ENCODE results near the gene VPS13D.

The VPS13D gene

GRCh38 chr1:12255913-12256312 lies 26.1 kb downstream of the VPS13D start:
- TF ChIP-seq EZH2 (IDR thresholded peaks at IDR 0.05; ENCODE audit: borderline replicate concordance, low read length) = no peak
- no peak for TF ChIP-seq CTCF (IDR thresholded peaks at IDR 0.05; ENCODE audit: low read length)
- Histone ChIP-seq H3K79me2 (ENCODE audit: insufficient read depth, low read length) (no peaks in the 10 kb centered on the region), H3K27me3 (ENCODE audit: insufficient read depth, low read length) (no peaks in the 10 kb centered on the region), H3K4me2 (ENCODE audit: low read length) (no peak overlapping the region), H3K4me1 (ENCODE audit: insufficient read depth, low read length, severe bottlenecking) (no peaks in the 10 kb centered on the region), H3K27ac (ENCODE audit: low read depth, low read length, poor library complexity, severe bottlenecking) (no peak overlapping the region), H3K9ac (ENCODE audit: low read length) (no peak overlapping the region), H4K20me1 (ENCODE audit: insufficient read depth, low read length) (no peaks in the 10 kb centered on the region), H3K9me3 (ENCODE audit: low read length) (no peaks in the 10 kb centered on the region), H3F3A (ENCODE audit: insufficient read depth, low read length) (no peaks in the 10 kb centered on the region), H3K4me3 (ENCODE audit: low read depth, low read length, poor library complexity, severe bottlenecking) (no peak overlapping the region), H3K36me3 (ENCODE audit: insufficient read depth, low read length) (peaks cover 31% of the 10 kb centered on the region), H2AFZ (ENCODE audit: low read length) (no peak overlapping the region), H3K9me2 (ENCODE audit: low read depth, low read length) (no peaks in the 10 kb centered on the region)

GRCh38 chr1:12258272-12258671 lies 28.4 kb downstream of the VPS13D start:
- TF ChIP-seq EZH2 (IDR thresholded peaks at IDR 0.05; ENCODE audit: borderline replicate concordance, low read length) (no peak), CTCF (IDR thresholded peaks at IDR 0.05; ENCODE audit: low read length) (no peak)

GRCh38 chr1:12269351-12269750 lies 39.5 kb downstream of the VPS13D start:
- Histone ChIP-seq H2AFZ (ENCODE audit: low read length) (no peak overlapping the region), H3K4me1 (ENCODE audit: insufficient read depth, low read length, severe bottlenecking) (no peaks in the 10 kb centered on the region), H3K79me2 (ENCODE audit: insufficient read depth, low read length) (no peaks in the 10 kb centered on the region), H3F3A (ENCODE audit: insufficient read depth, low read length) (no peaks in the 10 kb centered on the region), H3K36me3 (ENCODE audit: insufficient read depth, low read length) (peaks cover 32% of the 10 kb centered on the region), H3K27ac (ENCODE audit: low read depth, low read length, poor library complexity, severe bottlenecking) (no peak overlapping the region), H3K27me3 (ENCODE audit: insufficient read depth, low read length) (no peaks in the 10 kb centered on the region), H3K9me2 (ENCODE audit: low read depth, low read length) (no peaks in the 10 kb centered on the region), H3K4me2 (ENCODE audit: low read length) (no peak overlapping the region), H4K20me1 (ENCODE audit: insufficient read depth, low read length) (no peaks in the 10 kb centered on the region), H3K9me3 (ENCODE audit: low read length) (no peaks in the 10 kb centered on the region), H3K9ac (ENCODE audit: low read length) (no peak overlapping the region), H3K4me3 (ENCODE audit: low read depth, low read length, poor library complexity, severe bottlenecking) (no peak overlapping the region)
- no peak for TF ChIP-seq CTCF (IDR thresholded peaks at IDR 0.05; ENCODE audit: low read length)
- TF ChIP-seq EZH2 (IDR thresholded peaks at IDR 0.05; ENCODE audit: borderline replicate concordance, low read length) = no peak

More at GRCh38 chr1:12258272-12258671, 28.4 kb downstream of the VPS13D start:
- H3K4me2 ChIP-seq (ENCODE audit: low read length) = no peak overlapping the region
- H3K9me3 ChIP-seq (ENCODE audit: low read length) = no peaks in the 10 kb centered on the region
- no peaks in the 10 kb centered on the region for H3K27me3 ChIP-seq (ENCODE audit: insufficient read depth, low read length)
- H3K27ac ChIP-seq (ENCODE audit: low read depth, low read length, poor library complexity, severe bottlenecking) = no peak overlapping the region
- H3K9me2 ChIP-seq (ENCODE audit: low read depth, low read length) = no peaks in the 10 kb centered on the region
- H3K79me2 ChIP-seq (ENCODE audit: insufficient read depth, low read length) = no peaks in the 10 kb centered on the region
- no peaks in the 10 kb centered on the region for H3F3A ChIP-seq (ENCODE audit: insufficient read depth, low read length)
- H3K36me3 ChIP-seq (ENCODE audit: insufficient read depth, low read length) = peaks cover 42% of the 10 kb centered on the region
- no peak overlapping the region for H2AFZ ChIP-seq (ENCODE audit: low read length)
- no peaks in the 10 kb centered on the region for H3K4me1 ChIP-seq (ENCODE audit: insufficient read depth, low read length, severe bottlenecking)
- no peaks in the 10 kb centered on the region for H4K20me1 ChIP-seq (ENCODE audit: insufficient read depth, low read length)
- H3K9ac ChIP-seq (ENCODE audit: low read length) = no peak overlapping the region
- no peak overlapping the region for H3K4me3 ChIP-seq (ENCODE audit: low read depth, low read length, poor library complexity, severe bottlenecking)
